OCI-LY7 (cell line): Measurements from ENCODE around the gene C10orf90. TPM values are rescaled to one million over a fixed set of nuclear protein-coding genes. Genes with fewer than 3 reads are reported as not detected.

Source experiments
- BruUV-seq: library from RNA; stranded (reverse); fragments of 400-500 nt; replicated peaks from 2 replicates; lab custom pipeline; 2021; lab: Mats Ljungman, UMichigan
- CTCF ChIA-PET: fragments of 300-600 bp; sonication (Branson Sonifier 250); formaldehyde crosslinking; loops from one replicate; lab custom pipeline; 2022; ENCODE audit warnings: antibody characterized with exemption; ENCODE audit not compliant: unreplicated experiment; lab: Charles Lee
- POLR2A ChIA-PET: fragments of 300-600 bp; sonication (Branson Sonifier 250); formaldehyde crosslinking; loops from one replicate; lab custom pipeline; 2022; ENCODE audit warnings: antibody characterized with exemption; lab: Charles Lee
- DNase-seq: peaks from one replicate; pipeline ENCODE4 v3.0.0-alpha.2; 2015; ENCODE audit warnings: low spot score
- H2AFZ ChIP-seq: fragments of 200-600 bp; sonication (generic), shearing (Covaris generic); 2 replicates; pipeline ENCODE4 v1.6.1; 2014; ENCODE audit warnings: mild to moderate bottlenecking, antibody characterized with exemption, low read length, moderate library complexity
- H3K27ac ChIP-seq: fragments of 200-600 bp; sonication (generic); 2 replicates; pipeline ENCODE4 v1.5.1; 2014; ENCODE audit warnings: mixed run types, low read depth, mild to moderate bottlenecking, moderate library complexity, low read length, inconsistent platforms; ENCODE audit not compliant: poor library complexity, severe bottlenecking
- H3K36me3 ChIP-seq: fragments of 200-600 bp; sonication (generic); 2 replicates; pipeline ENCODE4 v1.6.1; 2014; ENCODE audit warnings: mild to moderate bottlenecking, antibody characterized with exemption, low read length, moderate library complexity, mixed read lengths; ENCODE audit not compliant: insufficient read depth
- H3K4me1 ChIP-seq: fragments of 200-600 bp; sonication (generic); 2 replicates; pipeline ENCODE4 v1.5.1; 2014; ENCODE audit warnings: mild to moderate bottlenecking, low read length; ENCODE audit not compliant: insufficient read depth, poor library complexity, severe bottlenecking
- H3K4me2 ChIP-seq: fragments of 200-600 bp; sonication (generic); 2 replicates; pipeline ENCODE4 v1.6.1; 2014; ENCODE audit warnings: mild to moderate bottlenecking, low read length
- H3K4me3 ChIP-seq: fragments of 200-600 bp; sonication (generic); 2 replicates; pipeline ENCODE4 v1.5.1; 2014; ENCODE audit warnings: mild to moderate bottlenecking, low read depth, low read length; ENCODE audit not compliant: poor library complexity, severe bottlenecking
- H3K79me2 ChIP-seq: fragments of 200-600 bp; sonication (generic); 2 replicates; pipeline ENCODE4 v1.6.1; 2016; ENCODE audit warnings: low read depth, mild to moderate bottlenecking, low read length, moderate library complexity, mixed read lengths; ENCODE audit not compliant: insufficient read depth
- H3K9me2 ChIP-seq: fragments of 200-600 bp; sonication (generic); 2 replicates; pipeline ENCODE4 v1.6.1; 2016; ENCODE audit warnings: mild to moderate bottlenecking, low read length, mixed read lengths; ENCODE audit not compliant: insufficient read depth
- H3K9me3 ChIP-seq: fragments of 200-600 bp; sonication (generic); 2 replicates; pipeline ENCODE4 v1.6.1; 2014; ENCODE audit warnings: mild to moderate bottlenecking, mixed run types, low read length, mixed read lengths
- H4K20me1 ChIP-seq: fragments of 200-600 bp; sonication (generic); 2 replicates; pipeline ENCODE4 v1.6.1; 2014; ENCODE audit warnings: mild to moderate bottlenecking, antibody characterized with exemption, low read length, moderate library complexity, mixed read lengths; ENCODE audit not compliant: insufficient read depth
- EZH2phosphoT487 ChIP-seq: fragments of 200-600 bp; sonication (generic); IDR thresholded peaks from 2 replicates; pipeline ENCODE4 v1.6.1; 2018; ENCODE audit warnings: low read depth, borderline replicate concordance, mild to moderate bottlenecking, mixed run types, antibody characterized with exemption, low read length, moderate library complexity, mixed read lengths
- intact Hi-C: fragments of 100-400 bp; cut with micrococcal nuclease; formaldehyde crosslinking; loops from one replicate; pipeline ENCODE4 v1.10.0; 2022; ENCODE audit not compliant: unreplicated experiment
- total RNA-seq, 2 experiments: library from RNA; depleted of rRNA in 1 of 2; stranded (reverse); fragments of >200 nt in 1 of 2; shearing (Covaris generic) in 1 of 2; gene quantifications; 2 replicates each; pipeline ENCODE4 v1.2.3, GENCODE V29; 2014 to 2022
- TF ChIP-seq, protein P1 (sequence below): fragments of 200-600 bp; sonication (generic); conservative IDR thresholded peaks from 2 replicates; pipeline ENCODE4 v1.5.1; 2014; ENCODE audit warnings: mild to moderate bottlenecking, antibody characterized with exemption, low read length, moderate library complexity, mixed read lengths

Gene C10orf90
- total RNA-seq, 2 experiments from 2014 or later, result not detected

DNA sequence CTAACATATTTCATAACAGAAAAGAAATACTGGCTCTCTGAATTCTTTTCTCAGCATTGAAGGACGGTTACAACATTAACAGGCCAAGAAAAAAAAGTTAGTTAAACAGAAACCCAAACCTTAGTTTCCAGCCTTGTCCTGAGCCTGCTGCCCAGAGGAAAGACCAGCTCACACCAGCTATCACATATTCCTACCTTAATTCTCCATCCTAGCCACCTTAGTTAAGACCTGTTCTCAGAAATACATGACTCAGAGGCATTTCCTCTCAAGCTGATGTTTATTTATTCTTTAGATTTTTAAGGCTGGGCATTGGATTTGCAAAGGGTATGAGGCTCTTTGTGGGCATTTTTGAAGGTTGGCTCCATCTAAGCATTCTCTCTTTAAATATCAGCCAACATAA, 247.9 kb downstream of the C10orf90 start:
- Histone ChIP-seq H3K4me1 (no peaks in the 10 kb centered on the region), H3K79me2 (no peaks in the 10 kb centered on the region), H3K9me3 (no peaks in the 10 kb centered on the region), H3K27ac (no peak overlapping the region), H3K36me3 (no peaks in the 10 kb centered on the region), H3K4me3 (no peak overlapping the region), H2AFZ (no peak overlapping the region), H4K20me1 (no peaks in the 10 kb centered on the region), H3K9me2 (no peaks in the 10 kb centered on the region), H3K4me2 (no peak overlapping the region)
- no peak for DNase-seq
- POLR2A ChIA-PET, result interaction anchor here (0.6 kb wide), 2 partner anchors 29 to 1184 kb away, joined by 3 read pairs; no protein-coding TSS in a partner anchor
- BruUV-seq, result no TSS peak
- CTCF ChIA-PET, result no interaction called here
- TF ChIP-seq EZH2phosphoT487, result no peak
- TF ChIP-seq, protein P1, sequence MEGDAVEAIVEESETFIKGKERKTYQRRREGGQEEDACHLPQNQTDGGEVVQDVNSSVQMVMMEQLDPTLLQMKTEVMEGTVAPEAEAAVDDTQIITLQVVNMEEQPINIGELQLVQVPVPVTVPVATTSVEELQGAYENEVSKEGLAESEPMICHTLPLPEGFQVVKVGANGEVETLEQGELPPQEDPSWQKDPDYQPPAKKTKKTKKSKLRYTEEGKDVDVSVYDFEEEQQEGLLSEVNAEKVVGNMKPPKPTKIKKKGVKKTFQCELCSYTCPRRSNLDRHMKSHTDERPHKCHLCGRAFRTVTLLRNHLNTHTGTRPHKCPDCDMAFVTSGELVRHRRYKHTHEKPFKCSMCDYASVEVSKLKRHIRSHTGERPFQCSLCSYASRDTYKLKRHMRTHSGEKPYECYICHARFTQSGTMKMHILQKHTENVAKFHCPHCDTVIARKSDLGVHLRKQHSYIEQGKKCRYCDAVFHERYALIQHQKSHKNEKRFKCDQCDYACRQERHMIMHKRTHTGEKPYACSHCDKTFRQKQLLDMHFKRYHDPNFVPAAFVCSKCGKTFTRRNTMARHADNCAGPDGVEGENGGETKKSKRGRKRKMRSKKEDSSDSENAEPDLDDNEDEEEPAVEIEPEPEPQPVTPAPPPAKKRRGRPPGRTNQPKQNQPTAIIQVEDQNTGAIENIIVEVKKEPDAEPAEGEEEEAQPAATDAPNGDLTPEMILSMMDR, result no peak
- intact Hi-C loops, result no loop called here

DNA sequence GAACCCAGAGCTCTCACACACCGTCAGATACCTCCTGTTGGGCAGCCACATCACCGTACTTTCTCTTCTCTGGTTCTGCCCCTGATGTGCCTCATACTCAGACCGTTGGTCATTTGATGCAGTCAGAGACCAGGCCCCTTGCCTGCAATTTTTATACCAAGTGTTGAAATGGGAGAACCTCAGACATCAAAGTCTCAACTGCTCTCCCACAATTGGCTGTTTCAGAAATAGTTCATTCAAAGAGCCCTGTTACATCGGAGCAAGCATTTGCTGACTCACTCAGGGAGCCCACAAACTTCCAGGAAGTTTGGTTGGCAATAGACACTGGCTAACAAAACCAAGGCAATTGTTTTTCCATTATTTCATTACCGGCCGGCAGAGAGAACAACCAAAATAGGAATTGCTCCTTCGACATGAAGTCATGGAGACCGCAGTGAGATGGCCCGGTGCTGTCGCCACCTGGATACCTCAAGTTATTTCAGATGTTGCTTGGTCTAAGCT, 248.7 kb downstream of the C10orf90 start:
- intact Hi-C loops, result no loop called here
- TF ChIP-seq EZH2phosphoT487, result no peak
- TF ChIP-seq, protein P1, result no peak
- Histone ChIP-seq H3K36me3 (no peaks in the 10 kb centered on the region), H3K9me3 (no peaks in the 10 kb centered on the region), H3K9me2 (no peaks in the 10 kb centered on the region), H3K27ac (no peak overlapping the region), H3K4me2 (no peak overlapping the region), H3K79me2 (no peaks in the 10 kb centered on the region), H4K20me1 (no peaks in the 10 kb centered on the region), H2AFZ (no peak overlapping the region), H3K4me1 (no peaks in the 10 kb centered on the region), H3K4me3 (no peak overlapping the region)
- CTCF ChIA-PET, result no interaction called here
- DNase-seq, result no peak
- POLR2A ChIA-PET, result no interaction called here
- no TSS peak for BruUV-seq

DNA sequence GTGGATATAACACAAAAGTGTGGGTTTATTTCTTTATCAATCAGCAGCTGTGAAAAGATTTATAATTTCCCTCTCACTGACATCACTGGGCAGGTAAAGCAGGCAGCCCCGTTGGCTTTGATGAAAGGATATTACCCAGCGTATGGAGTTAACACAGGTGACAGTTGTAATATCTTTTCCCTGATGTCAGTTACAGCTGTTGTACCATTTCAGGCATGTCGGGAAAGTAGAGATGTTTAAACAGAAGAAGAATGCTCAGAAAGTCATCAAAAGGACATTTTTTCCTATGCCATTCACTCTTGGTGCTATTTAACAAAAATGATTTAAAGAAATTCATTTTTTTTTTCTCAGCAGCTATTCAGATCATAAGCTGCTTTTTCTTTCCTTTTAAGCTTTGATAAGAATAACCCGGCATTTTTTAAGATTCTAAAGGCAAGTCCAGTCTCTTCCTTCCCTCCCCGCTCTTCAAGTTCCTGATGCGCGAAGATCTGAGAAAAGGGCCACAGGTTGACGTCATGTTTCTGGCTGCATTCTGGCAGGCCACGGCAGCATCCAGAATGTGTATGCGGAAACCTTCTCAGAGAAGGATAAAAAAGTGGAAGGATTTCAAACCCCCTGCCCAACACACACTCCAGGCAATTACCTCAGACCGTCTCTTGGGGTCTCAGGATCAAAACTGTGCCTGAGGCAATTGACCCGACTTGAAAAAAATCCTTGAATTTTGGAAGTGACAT, 249.8 kb downstream of the C10orf90 start:
- Histone ChIP-seq H3K9me3 (no peaks in the 10 kb centered on the region), H3K4me3 (no peak overlapping the region), H3K4me2 (no peak overlapping the region), H3K36me3 (no peaks in the 10 kb centered on the region), H3K27ac (no peak overlapping the region), H3K79me2 (no peaks in the 10 kb centered on the region), H4K20me1 (no peaks in the 10 kb centered on the region), H3K4me1 (no peaks in the 10 kb centered on the region), H2AFZ (no peak overlapping the region), H3K9me2 (no peaks in the 10 kb centered on the region)
- no peak for DNase-seq
- no TSS peak for BruUV-seq
- TF ChIP-seq, protein P1, result no peak
- no peak for TF ChIP-seq EZH2phosphoT487
- intact Hi-C loops, result no loop called here
- CTCF ChIA-PET, result no interaction called here
- POLR2A ChIA-PET, result no interaction called here
